KOPT-K1 (cell line): ENCODE measurements around the gene ASAP3.

Experiments
- H3K27ac ChIP-seq: fragments of 200-600 bp; sonication (generic); 2 replicates; pipeline ENCODE4 v1.5.1; 2016; ENCODE audit warnings: antibody characterized with exemption, mild to moderate bottlenecking, low read depth, low read length; ENCODE audit not compliant: poor library complexity, severe bottlenecking
- H3K36me3 ChIP-seq: fragments of 200-600 bp; sonication (generic); 2 replicates; pipeline ENCODE4 v1.5.1; 2017; ENCODE audit warnings: antibody characterized with exemption, mild to moderate bottlenecking, low read length, moderate library complexity; ENCODE audit not compliant: insufficient read depth
- H3K9me3 ChIP-seq: fragments of 200-600 bp; sonication (generic); 2 replicates; pipeline ENCODE4 v1.5.1; 2017; ENCODE audit warnings: antibody characterized with exemption, low read length, mild to moderate bottlenecking; ENCODE audit not compliant: insufficient read depth, poor library complexity, severe bottlenecking

Gene ASAP3

GRCh38 chr1:23475134-23475628, 8.8 kb downstream of the ASAP3 start:
- Histone ChIP-seq H3K9me3 (no peaks in the 10 kb centered on the region), H3K27ac (no peak overlapping the region), H3K36me3 (no peaks in the 10 kb centered on the region)

GRCh38 chr1:23473037-23473800, 10.8 kb downstream of the ASAP3 start:
- no peaks in the 10 kb centered on the region for H3K36me3 ChIP-seq
- no peak overlapping the region for H3K27ac ChIP-seq

GRCh38 chr1:23472351-23473036, 11.5 kb downstream of the ASAP3 start:
- Histone ChIP-seq H3K27ac (no peak overlapping the region), H3K36me3 (no peaks in the 10 kb centered on the region)

More at GRCh38 chr1:23473037-23473800, 10.8 kb downstream of the ASAP3 start:
- no peaks in the 10 kb centered on the region for H3K9me3 ChIP-seq

GRCh38 chr1:23471473-23472075, 12.4 kb downstream of the ASAP3 start:
- H3K27ac ChIP-seq = no peak overlapping the region
- H3K36me3 ChIP-seq = no peaks in the 10 kb centered on the region
- no peaks in the 10 kb centered on the region for H3K9me3 ChIP-seq

More at GRCh38 chr1:23472351-23473036, 11.5 kb downstream of the ASAP3 start:
- H3K9me3 ChIP-seq = no peaks in the 10 kb centered on the region

GRCh38 chr1:23470282-23471070, 13.5 kb downstream of the ASAP3 start:
- no peak overlapping the region for H3K27ac ChIP-seq
- H3K9me3 ChIP-seq = no peaks in the 10 kb centered on the region
- no peaks in the 10 kb centered on the region for H3K36me3 ChIP-seq

GRCh38 chr1:23469372-23469982, 14.5 kb downstream of the ASAP3 start:
- no peaks in the 10 kb centered on the region for H3K36me3 ChIP-seq
- H3K9me3 ChIP-seq = no peaks in the 10 kb centered on the region
- no peak overlapping the region for H3K27ac ChIP-seq

- Histone ChIP-seq H3K36me3 (no peaks in the 10 kb centered on the region), H3K27ac (no peak overlapping the region), H3K9me3 (no peaks in the 10 kb centered on the region)
Observed at GRCh38 chr1:23466423-23466989, 17.5 kb downstream of the ASAP3 start.

- H3K27ac ChIP-seq = no peak overlapping the region
- no peaks in the 10 kb centered on the region for H3K9me3 ChIP-seq
- no peaks in the 10 kb centered on the region for H3K36me3 ChIP-seq
Observed at GRCh38 chr1:23463286-23463685, 20.7 kb downstream of the ASAP3 start.

- no peaks in the 10 kb centered on the region for H3K36me3 ChIP-seq
- H3K27ac ChIP-seq = no peak overlapping the region
- no peaks in the 10 kb centered on the region for H3K9me3 ChIP-seq
Observed at GRCh38 chr1:23462766-23463165, 21.2 kb downstream of the ASAP3 start.

- no peaks in the 10 kb centered on the region for H3K9me3 ChIP-seq
- no peaks in the 10 kb centered on the region for H3K36me3 ChIP-seq
- no peak overlapping the region for H3K27ac ChIP-seq
Observed at GRCh38 chr1:23461050-23461449, 22.9 kb downstream of the ASAP3 start.

- Histone ChIP-seq H3K9me3 (no peaks in the 10 kb centered on the region), H3K27ac (no peak overlapping the region), H3K36me3 (no peaks in the 10 kb centered on the region)
Observed at GRCh38 chr1:23460519-23460918, 23.5 kb downstream of the ASAP3 start.

- H3K36me3 ChIP-seq = no peaks in the 10 kb centered on the region
- no peak overlapping the region for H3K27ac ChIP-seq
- H3K9me3 ChIP-seq = no peaks in the 10 kb centered on the region
Observed at GRCh38 chr1:23459338-23459757, 24.6 kb downstream of the ASAP3 start.

- no peak overlapping the region for H3K27ac ChIP-seq
Observed at GRCh38 chr1:23456226-23456625, 27.8 kb downstream of the ASAP3 start.

GRCh38 chr1:23453455-23454000, 30.5 kb downstream of the ASAP3 start:
- Histone ChIP-seq H3K9me3 (no peaks in the 10 kb centered on the region), H3K27ac (no peak overlapping the region), H3K36me3 (no peaks in the 10 kb centered on the region)

More at GRCh38 chr1:23456226-23456625, 27.8 kb downstream of the ASAP3 start:
- Histone ChIP-seq H3K9me3 (no peaks in the 10 kb centered on the region), H3K36me3 (no peaks in the 10 kb centered on the region)
